Measurements from ENCODE around the gene WARS2.

DNA sequence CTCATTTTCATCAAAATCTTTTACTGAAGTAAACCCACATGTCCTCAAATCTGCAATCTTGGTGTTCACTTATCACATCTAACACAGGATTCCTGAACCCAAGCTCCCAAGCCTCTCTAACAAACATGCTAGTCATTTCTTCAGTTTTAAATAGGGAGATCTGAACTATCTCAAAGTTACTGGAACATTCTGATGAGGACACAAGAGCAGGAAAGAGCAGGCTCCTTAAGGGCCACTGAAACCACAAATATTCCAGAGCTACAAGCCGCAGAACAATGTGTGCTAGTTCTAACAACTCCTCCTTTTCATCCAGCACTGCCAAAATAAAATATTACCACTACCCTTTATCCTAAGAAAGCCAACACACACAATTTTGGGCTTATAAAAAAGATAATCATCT is 38.9 kb downstream of the WARS2 start:
- TF ChIP-seq, protein P1, sequence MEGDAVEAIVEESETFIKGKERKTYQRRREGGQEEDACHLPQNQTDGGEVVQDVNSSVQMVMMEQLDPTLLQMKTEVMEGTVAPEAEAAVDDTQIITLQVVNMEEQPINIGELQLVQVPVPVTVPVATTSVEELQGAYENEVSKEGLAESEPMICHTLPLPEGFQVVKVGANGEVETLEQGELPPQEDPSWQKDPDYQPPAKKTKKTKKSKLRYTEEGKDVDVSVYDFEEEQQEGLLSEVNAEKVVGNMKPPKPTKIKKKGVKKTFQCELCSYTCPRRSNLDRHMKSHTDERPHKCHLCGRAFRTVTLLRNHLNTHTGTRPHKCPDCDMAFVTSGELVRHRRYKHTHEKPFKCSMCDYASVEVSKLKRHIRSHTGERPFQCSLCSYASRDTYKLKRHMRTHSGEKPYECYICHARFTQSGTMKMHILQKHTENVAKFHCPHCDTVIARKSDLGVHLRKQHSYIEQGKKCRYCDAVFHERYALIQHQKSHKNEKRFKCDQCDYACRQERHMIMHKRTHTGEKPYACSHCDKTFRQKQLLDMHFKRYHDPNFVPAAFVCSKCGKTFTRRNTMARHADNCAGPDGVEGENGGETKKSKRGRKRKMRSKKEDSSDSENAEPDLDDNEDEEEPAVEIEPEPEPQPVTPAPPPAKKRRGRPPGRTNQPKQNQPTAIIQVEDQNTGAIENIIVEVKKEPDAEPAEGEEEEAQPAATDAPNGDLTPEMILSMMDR (conservative IDR thresholded peaks at IDR 0.05) = no peak
- no peak for TF ChIP-seq ZFX (IDR thresholded peaks at IDR 0.05)
